ENCODE results near the gene APPBP2.
"Not testable (repeated sequence)": the region's sequence is repeated elsewhere in the genome, so short reads cannot be mapped to it uniquely, and the experiment has no call there.

The APPBP2 gene

GRCh38 chr17:60525685-60526514, at the start of gene APPBP2:
Gene APPBP2 (minus strand): TSS chr17:60526242. CDS start chr17:60525931, 311 bp downstream.
- peak; percentile 83 for DNase-seq

GRCh38 chr17:60573236-60574051, 47.4 kb upstream of the APPBP2 start:
- no peak for DNase-seq

GRCh38 chr17:60565233-60565632, 39.2 kb upstream of the APPBP2 start:
- no peak for DNase-seq

GRCh38 chr17:60563743-60564142, 37.7 kb upstream of the APPBP2 start:
- DNase-seq, result no peak

GRCh38 chr17:60562421-60562820, 36.4 kb upstream of the APPBP2 start:
- DNase-seq, result no peak

GRCh38 chr17:60560860-60561257, 34.8 kb upstream of the APPBP2 start:
- DNase-seq, result no peak

GRCh38 chr17:60559995-60560859, 34.2 kb upstream of the APPBP2 start:
- no peak for DNase-seq

- no peak for DNase-seq
Measured at GRCh38 chr17:60559659-60559994, 33.6 kb upstream of the APPBP2 start.

- DNase-seq, result no peak
Measured at GRCh38 chr17:60557805-60558204, 31.8 kb upstream of the APPBP2 start.

GRCh38 chr17:60555786-60556185, 29.7 kb upstream of the APPBP2 start:
- DNase-seq, result no peak

- peak; percentile 31 for DNase-seq
Measured at GRCh38 chr17:60554377-60554788, 28.3 kb upstream of the APPBP2 start.

- not testable (repeated sequence) for DNase-seq
Measured at GRCh38 chr17:60552255-60552654, 26.2 kb upstream of the APPBP2 start.

- DNase-seq, result no peak
Measured at GRCh38 chr17:60548990-60549389, 22.9 kb upstream of the APPBP2 start.

- no peak for DNase-seq
Measured at GRCh38 chr17:60545465-60546191, 19.6 kb upstream of the APPBP2 start.

- DNase-seq, result no peak
Measured at GRCh38 chr17:60542071-60542470, 16.0 kb upstream of the APPBP2 start.

- DNase-seq, result no peak
Measured at GRCh38 chr17:60540460-60540859, 14.4 kb upstream of the APPBP2 start.

GRCh38 chr17:60539807-60540206, 13.8 kb upstream of the APPBP2 start:
- DNase-seq, result no peak

GRCh38 chr17:60538726-60539125, 12.7 kb upstream of the APPBP2 start:
- no peak for DNase-seq

- DNase-seq, result no peak
Measured at GRCh38 chr17:60535382-60536279, 9.6 kb upstream of the APPBP2 start.

- DNase-seq, result peak; percentile 11
Measured at GRCh38 chr17:60534613-60535157, 8.6 kb upstream of the APPBP2 start.

- DNase-seq, result no peak
Measured at GRCh38 chr17:60534010-60534555, 8.0 kb upstream of the APPBP2 start.

Measured in hematopoietic multipotent progenitor cell treated with erythropoietin and hydrocortisone succinate and interleukin-3 and kit ligand, for 6 days (in vitro differentiated cells).